Ecto neural progenitor cell (in vitro differentiated cells): ENCODE results near the gene ARSA.

Experiments used
- DNase-seq: peaks from one replicate; pipeline ENCODE4 v3.0.0-alpha.2; 2018; ENCODE audit warnings: low spot score

The ARSA gene

DNA sequence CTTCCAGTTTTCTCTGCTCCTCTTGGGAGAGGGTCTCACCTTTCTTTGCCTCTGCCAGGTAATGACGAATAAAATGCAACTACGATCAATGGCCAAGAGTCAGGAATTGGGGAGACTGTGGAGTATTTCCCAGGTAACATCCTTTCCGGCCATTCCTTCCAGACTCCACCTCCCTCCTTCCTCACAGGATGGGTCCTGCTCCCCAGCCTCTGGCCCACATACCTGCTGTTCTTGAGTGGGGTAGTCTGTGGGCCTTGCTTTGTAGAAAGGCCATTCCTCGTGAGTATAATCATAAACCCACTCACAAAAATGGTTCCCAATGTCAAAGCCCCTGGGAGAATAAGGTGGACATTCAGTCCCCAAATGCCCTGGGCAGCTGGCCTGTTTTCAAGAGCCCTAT is 48.2 kb downstream of the ARSA start:
- no peak for DNase-seq

DNA sequence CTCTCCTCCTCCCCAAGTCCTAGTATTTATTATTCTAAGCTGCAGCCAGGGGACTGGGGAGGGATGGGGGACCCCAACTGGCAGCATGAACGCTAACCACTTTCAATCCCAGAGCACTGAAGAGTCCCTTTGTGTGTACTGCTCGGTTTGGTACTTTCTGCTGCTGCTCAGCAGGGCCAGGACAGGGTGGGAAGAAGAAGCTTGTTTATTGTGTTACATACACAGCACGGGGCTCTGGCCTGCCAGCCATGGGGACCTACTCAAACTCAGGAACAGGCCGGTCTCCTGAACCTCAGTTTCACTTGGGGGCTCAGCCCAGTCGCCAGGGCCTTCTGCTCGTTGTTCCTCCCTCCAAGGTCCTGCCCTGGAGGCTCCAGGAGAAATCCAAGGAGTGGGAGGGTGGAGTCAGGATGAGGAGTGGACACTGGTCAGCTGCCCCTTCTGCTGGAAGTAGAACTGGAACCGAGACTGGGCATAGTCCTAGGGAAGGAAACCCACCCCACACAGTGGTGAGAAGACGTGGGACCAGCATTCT is 49.1 kb downstream of the ARSA start:
- DNase-seq = no peak

DNA sequence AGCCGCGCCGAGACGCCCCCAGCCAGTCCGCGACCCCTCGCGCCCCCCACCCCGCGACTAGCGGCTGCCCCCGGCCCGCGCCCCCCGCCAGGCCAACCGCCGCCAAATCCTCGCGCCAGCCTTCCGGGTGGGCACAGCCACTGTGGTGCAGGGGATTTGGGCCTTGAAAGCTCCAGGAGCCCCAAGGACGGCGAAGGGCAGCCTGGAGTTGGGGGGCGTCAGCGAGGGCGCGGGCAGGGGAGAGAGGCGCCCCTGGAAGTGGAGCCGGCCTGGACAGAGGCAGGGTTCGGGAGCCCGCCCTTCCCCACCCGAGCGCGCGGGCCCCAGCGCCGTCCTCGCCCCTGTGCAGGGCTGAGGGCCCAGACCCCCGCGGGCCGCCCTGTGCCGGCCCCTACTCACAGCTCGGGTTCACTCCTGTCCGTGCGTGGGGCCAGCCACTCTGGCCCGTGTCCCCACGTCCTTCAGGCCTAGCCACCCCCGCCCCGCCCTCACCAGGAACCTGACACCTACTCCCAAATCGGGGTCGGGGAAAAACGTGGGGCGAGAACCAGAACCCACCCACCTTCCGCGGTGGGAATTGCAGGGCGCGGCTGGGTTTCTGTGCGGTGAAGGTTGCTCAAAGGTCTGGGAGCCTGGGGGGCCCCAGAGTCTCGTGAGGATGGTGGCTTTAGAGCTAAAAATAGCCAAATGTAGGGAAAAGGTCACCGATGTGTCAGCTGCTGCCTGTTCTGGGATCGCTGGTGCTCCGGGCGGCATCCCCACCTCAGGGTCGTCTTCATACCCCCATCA is 49.8 kb downstream of the ARSA start, which contains the start of gene CPT1B:
Gene CPT1B (minus strand): TSS at position 441 of the 789 bp plus-strand sequence. CDS start 512 bp downstream, outside the sequence.
- DNase-seq = no peak

DNA sequence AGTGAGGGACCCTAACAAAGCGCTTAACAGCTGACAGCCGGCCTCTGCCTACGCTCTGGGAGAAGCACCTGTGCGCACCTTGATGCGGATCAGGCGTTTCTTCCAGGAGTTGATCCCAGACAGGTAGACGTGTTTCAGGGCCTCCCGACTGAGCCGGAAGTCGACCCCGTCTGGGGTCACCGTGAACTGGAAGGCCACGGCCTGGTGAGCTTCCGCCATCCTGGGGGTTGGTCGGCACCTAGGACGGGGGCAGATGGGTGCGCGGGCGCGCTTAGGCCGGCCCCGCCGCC is 50.3 kb downstream of the ARSA start:
- no peak for DNase-seq

DNA sequence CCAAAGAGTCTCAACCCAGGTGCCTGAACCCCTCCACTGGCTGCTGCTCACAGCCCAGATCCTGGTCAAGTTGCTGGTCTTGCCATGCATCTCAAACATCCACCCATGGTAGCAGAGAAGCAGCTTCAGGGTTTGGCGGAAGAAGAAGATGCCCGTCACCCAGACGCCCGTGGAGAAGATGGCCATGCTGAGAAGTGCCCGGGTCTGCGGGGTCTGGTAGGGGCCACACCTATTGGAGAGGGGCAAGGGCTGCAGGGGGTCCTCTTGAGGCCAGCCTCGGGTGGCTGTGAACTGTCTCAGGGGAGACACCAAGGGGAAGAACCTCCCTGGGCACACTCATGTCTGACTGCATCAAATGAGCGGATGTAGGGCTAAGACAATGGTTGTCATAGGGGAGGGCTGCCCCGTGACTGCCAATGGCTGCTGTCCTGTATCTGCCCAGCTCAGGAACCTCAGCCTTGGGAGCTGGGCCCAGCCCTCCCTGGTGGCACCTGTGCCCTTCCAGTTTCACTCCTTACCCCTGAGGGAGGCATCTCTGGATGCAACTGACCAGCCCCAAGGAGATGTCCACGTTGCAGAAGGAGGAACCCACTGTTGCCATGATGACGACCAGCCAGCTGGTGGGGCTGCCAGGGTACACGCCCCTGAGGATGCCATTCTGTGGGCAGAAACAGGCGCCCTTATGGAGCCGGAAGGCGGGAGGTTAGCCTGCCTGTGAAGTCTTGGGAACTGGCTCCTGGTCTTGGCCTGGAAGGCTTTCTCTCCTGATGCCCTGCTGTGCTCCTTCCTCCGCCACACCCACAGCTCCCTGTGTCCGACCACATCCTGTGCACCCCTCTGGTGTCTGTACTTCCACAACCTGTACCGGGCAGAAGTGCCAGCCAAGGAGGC is 50.9 kb downstream of the ARSA start:
- no peak for DNase-seq

DNA sequence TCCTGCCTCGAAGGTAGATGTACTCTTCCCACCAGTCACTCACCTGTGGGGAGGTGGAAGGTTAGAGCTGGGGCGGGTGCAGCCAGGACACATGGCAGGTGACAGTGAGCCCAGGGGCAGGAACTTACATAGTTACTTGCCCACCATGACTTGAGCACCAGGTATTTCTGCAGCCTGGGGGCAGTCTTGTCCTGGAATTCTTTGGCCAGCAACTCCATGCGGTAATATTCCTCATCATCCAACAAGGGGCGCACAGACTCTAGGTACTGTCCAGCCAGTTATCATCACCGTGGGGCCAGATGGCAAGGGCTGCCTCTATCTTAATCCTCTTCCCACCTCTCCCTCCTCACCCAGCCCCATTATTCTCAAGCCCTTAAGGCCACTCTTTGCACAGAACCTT is 51.9 kb downstream of the ARSA start:
- DNase-seq = no peak

DNA sequence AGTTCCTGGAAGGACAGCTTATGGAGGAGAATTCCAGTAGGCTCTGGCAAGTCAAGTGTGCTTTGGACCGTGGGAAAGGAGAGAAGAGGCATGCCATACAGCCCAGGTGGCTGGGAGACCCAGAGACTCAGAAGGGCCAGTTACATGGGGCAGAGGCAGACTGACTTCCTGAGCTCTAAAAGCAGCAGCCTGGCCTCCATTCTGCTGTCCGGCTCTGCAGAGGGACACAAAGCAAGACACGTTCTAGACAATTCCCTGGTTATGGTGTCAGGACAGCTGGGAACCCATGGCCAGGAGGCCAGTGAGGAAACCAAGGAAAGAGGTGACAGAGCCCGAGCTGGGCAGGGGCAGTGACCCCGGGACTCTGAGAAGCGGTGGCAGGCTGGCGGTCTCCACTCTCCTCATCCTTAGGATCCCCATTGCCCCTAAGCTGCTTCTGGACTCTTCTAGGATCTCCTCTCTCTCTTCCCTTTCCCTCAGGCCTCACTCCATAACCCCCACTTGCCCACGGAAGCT is 52.5 kb downstream of the ARSA start:
- DNase-seq = no peak
